ENCODE measurements around the gene MAP3K13.

The MAP3K13 gene

DNA sequence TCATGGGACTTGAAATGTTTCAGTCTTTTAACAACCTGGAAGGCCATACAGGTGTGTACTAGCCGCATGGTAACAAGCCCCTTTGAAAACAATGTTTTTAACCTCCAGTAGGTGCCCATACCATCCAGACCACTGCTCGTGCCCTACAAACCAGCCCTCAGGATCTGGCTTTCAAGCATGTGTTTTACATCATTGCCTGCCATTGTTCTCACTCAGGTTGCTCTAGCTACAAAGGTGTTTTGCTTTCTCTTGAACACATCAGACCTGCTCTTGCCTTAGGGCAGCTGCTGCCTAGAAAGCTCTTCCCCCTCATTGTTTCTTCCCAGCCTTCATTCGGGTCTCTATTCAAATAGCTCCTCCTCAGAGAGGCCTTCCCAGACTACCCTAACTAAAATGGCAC is 32.3 kb upstream of the MAP3K13 start:
- no peak overlapping the region for H3K4me3 ChIP-seq (replicated peaks in 1 of 2; ENCODE audit: low read depth in 2 of 2, low read length in 2 of 2)
- no peak for TF ChIP-seq CTCF (IDR thresholded peaks at IDR 0.05; ENCODE audit: low read depth, low read length)
- DNase-seq (ENCODE audit: low read depth in 2 of 2), result no peak

DNA sequence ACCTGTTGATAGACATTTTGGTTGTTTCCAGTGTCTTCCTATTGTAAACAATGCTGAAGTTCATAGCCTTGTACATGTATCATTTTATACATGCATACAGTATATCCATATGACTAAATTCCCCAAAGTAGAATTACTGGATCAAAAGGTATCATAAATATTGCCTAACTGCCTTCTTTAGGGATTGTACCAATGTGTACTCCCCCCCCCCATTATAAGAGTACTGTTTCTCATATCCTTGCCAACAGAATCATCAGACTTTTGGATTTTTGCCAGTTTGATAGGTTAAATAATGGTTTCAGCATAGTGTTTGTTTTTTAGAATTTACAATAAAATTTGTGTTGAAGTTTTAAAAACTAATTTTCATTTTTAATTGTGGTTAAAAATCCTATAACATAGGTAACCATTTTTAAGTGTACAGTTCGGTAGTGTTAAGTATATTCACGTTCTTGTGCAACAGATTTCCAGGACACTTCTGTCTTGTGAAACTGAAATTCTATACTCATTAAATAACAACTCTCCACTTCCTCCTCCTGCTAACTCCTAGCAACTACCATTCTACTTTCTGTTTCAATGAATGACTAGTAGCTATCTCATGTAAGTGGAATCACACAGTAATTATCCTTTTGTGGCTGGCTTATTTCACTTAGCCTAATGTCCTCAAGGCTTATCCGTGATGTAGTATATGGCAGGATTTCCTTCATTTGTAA is 30.8 kb upstream of the MAP3K13 start:
- no peak for TF ChIP-seq CTCF (IDR thresholded peaks at IDR 0.05; ENCODE audit: low read depth, low read length)
- no peak overlapping the region for H3K4me3 ChIP-seq (replicated peaks in 1 of 2; ENCODE audit: low read depth in 2 of 2, low read length in 2 of 2)
- peak; percentile 74 to 81 for DNase-seq (ENCODE audit: low read depth in 2 of 2)

- H3K4me3 ChIP-seq (replicated peaks in 1 of 2; ENCODE audit: low read depth in 2 of 2, low read length in 2 of 2), result no peak overlapping the region
- TF ChIP-seq CTCF (IDR thresholded peaks at IDR 0.05; ENCODE audit: low read depth, low read length), result no peak
- DNase-seq (ENCODE audit: low read depth in 2 of 2), result peak in 1 of 2 donors; percentile 68
These were observed 27.1 kb upstream of the MAP3K13 start for GRCh38 chr3:185335799-185336198.

DNA sequence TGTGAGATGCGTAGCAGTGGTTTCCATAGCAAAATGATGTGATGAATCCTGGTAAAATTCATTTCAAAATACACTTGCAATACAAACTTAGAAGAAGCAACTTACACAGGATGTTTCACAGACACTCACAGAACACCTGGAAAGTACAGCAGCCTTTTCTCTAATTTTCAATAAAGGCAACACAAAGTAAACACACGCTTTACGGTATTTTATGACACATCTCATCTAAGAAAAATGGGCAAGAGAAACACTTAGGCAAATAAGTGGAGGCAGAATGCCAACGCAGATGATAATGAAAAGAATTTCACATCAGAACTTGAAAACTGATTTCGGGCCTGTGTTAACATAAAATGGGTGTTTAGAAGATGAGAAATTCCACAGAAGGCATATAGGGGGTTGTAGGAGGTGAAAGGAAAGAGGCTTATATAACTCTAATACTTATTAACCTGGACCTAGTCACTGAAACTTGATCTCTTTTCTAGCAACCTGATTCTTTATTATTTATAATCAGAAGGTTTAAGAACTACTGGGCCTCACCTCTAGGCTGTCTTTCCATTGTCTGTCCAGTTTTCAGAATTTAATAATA is 25.6 kb upstream of the MAP3K13 start:
- no peak overlapping the region for H3K4me3 ChIP-seq (replicated peaks in 1 of 2; ENCODE audit: low read depth in 2 of 2, low read length in 2 of 2)
- no peak for DNase-seq (ENCODE audit: low read depth in 2 of 2)
- TF ChIP-seq CTCF (IDR thresholded peaks at IDR 0.05; ENCODE audit: low read depth, low read length), result no peak

- no peak overlapping the region for H3K4me3 ChIP-seq (replicated peaks in 1 of 2; ENCODE audit: low read depth in 2 of 2, low read length in 2 of 2)
- TF ChIP-seq CTCF (IDR thresholded peaks at IDR 0.05; ENCODE audit: low read depth, low read length), result no peak
- no peak for DNase-seq (ENCODE audit: low read depth in 2 of 2)
These were observed 23.0 kb upstream of the MAP3K13 start for GRCh38 chr3:185339945-185340344.

DNA sequence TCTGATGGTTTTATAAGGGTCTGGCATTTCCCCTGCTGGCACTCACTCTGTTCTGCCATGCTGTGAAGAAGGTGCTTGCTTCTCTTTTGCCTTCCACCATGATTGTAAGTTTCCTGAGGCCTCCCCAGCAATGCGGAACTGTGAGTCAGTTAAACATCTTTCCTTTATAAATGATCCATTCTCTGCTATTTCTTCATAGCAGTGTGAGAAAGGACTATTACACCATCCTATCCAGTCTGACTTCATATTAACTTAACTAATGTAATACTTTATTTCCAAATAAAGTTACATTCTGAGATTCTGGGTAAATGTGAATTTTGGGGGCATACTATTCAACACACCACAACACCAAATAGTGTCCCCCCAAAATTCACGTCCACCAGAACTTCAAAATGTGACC is 22.2 kb upstream of the MAP3K13 start:
- TF ChIP-seq CTCF (IDR thresholded peaks at IDR 0.05; ENCODE audit: low read depth, low read length), result no peak
- no peak overlapping the region for H3K4me3 ChIP-seq (replicated peaks in 1 of 2; ENCODE audit: low read depth in 2 of 2, low read length in 2 of 2)
- DNase-seq (ENCODE audit: low read depth in 2 of 2), result peak in 1 of 2 donors; percentile 12
